ENCODE data around the gene LYPD1.

Gene LYPD1

GRCh38 chr2:132595186-132595585 is 74.8 kb downstream of the LYPD1 start:
- no peak for DNase-seq (ENCODE audit: low read depth)
